GM12872 (cell line): ENCODE measurements around the gene MAP2.

Source experiments
- CTCF ChIP-seq: IDR thresholded peaks from 3 replicates; pipeline ENCODE4 v1.5.1; 2011; ENCODE audit warnings: low read depth, mild to moderate bottlenecking, low read length, moderate library complexity; ENCODE audit not compliant: insufficient read depth

The MAP2 gene

DNA sequence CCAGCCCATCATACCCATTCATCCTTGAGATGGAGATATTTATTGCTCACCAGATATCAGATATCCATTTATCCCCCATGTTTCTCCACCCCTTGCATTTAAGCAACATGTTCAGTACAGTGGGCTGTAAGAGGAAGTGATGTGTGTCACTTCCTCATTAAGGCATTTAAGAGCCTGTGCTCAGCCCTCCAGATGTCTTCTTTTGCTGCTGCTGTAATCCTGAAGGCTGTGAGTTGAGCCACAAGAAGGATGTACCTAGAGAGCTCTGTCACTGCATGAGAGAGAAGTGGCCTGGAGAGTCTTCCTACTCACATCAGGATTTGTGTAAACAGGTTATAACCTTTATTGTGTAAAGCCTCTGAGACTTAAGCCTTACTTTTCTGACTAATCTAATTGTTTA lies 195.9 kb downstream of the MAP2 start:
- no peak for TF ChIP-seq CTCF

GRCh38 chr2:209624192-209624938 lies 200.5 kb downstream of the MAP2 start:
- no peak for TF ChIP-seq CTCF

DNA sequence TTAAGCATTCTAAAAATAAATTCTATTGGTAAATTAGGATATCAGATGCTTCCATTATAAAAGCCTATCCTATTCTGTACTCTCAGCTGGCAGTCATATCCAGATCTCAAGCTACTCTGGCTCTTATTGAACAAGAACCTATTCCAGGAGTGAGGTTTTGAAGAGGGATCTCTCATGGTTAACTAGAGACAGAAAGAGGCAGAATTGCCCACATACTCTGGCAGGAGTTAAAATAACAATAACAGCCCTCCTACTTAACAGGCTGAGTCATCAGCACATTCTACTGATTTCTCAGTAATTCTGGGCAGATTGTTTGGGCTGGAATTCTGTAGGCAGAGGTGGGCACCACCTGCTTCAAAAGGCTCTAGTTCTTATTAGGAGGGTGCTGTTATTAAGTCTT lies 205.8 kb downstream of the MAP2 start:
- no peak for TF ChIP-seq CTCF

- TF ChIP-seq CTCF: no peak
These were observed 210.1 kb downstream of the MAP2 start for GRCh38 chr2:209633911-209634310.

GRCh38 chr2:209636076-209636475 lies 212.2 kb downstream of the MAP2 start:
- no peak for TF ChIP-seq CTCF

DNA sequence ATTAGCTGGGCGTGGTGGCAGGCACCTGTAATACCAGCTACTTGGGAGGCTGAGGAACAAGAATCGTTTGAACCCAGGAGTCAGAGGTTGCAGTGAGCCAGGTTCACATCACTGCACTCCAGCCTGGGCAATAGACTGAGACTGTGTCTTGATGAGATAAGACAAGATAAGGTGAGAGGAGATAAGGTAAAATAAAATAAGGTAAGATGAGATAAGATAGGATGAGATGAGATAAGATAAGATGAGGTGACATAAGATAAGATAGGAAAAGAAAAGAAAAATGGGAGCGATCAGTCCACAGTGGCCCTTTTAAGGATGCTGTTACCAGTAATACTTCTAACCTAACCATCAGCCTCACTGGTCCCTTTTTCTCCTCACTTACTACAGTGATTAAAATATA lies 213.4 kb downstream of the MAP2 start:
- TF ChIP-seq CTCF: no peak

GRCh38 chr2:209638346-209638745 lies 214.5 kb downstream of the MAP2 start:
- TF ChIP-seq CTCF: no peak

DNA sequence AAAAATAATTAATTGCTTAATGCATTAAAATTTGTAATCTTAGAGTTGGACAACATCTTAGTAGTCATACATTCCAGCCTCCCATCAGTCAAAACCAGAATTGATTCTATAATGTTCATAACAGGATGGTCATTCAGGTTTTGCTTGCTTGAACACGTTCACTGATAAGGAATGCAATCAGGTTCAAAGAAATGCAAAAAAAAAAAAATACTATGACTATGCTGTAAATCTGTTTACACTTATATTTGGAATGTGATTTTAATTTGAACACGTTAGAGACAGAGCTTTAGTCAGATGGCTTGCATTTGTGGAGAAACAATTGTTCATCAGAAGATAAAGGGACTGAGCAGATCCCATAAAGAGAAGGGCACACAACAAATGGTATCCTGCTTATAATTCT lies 216.5 kb downstream of the MAP2 start:
- TF ChIP-seq CTCF: no peak
